Measurements from ENCODE around the gene DMWD. TPM values are rescaled to one million over a fixed set of nuclear protein-coding genes. Genes with fewer than 3 reads are reported as not detected.
A peak's percentile ranks its signal among the peaks of the same experiment; 100 is the strongest.
"Not testable (repeated sequence)": the region's sequence is repeated elsewhere in the genome, so short reads cannot be mapped to it uniquely, and the experiment has no call there.

DMWD gene
- total RNA-seq, 1 donor from 2014 or later: 44.7 TPM

DNA sequence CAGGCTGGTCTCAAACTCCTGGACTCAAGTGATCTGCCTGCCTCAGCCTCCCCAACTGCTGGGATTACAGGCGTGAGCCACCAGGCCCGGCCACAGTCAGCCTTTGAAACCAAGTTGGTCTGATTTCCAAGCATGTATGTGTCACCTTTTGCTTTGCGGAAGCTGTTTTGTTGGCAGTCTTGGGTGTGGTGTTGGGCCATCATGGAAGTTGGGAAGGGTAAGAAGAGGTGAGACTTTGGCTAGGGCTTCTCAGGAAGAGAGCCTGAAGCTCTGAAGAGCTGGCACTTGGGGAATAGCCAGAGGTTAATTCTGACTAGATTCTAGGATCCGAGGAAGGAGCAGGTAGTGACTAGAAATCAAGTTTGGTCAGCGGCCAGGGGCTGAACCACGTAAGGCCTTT lies 19.7 kb upstream of the DMWD start:
- Mint-ChIP-seq H3K36me3 (ENCODE audit: low read depth) (peaks cover 8% of the 10 kb centered on the region), H3K9me3 (no peaks in the 10 kb centered on the region), H3K27me3 (ENCODE audit: low read depth) (no peaks in the 10 kb centered on the region), H3K4me1 (ENCODE audit: low read depth) (peaks cover 9% of the 10 kb centered on the region), H3K27ac (no peak overlapping the region), H3K4me3 (ENCODE audit: low read depth) (no peak overlapping the region)
- no peak for DNase-seq (ENCODE audit: low spot score)
- intact Hi-C loops (cut with micrococcal nuclease): no loop called here

- H3K27ac Mint-ChIP-seq: no peak overlapping the region
- DNase-seq (ENCODE audit: low spot score): no peak
- peaks cover 9% of the 10 kb centered on the region for H3K4me1 Mint-ChIP-seq (ENCODE audit: low read depth)
- H3K4me3 Mint-ChIP-seq (ENCODE audit: low read depth): no peak overlapping the region
- H3K9me3 Mint-ChIP-seq: no peaks in the 10 kb centered on the region
- intact Hi-C loops (cut with micrococcal nuclease): no loop called here
- H3K27me3 Mint-ChIP-seq (ENCODE audit: low read depth): no peaks in the 10 kb centered on the region
- peaks cover 4% of the 10 kb centered on the region for H3K36me3 Mint-ChIP-seq (ENCODE audit: low read depth)
These were observed 17.1 kb upstream of the DMWD start for GRCh38 chr19:45809643-45810159.

DNA sequence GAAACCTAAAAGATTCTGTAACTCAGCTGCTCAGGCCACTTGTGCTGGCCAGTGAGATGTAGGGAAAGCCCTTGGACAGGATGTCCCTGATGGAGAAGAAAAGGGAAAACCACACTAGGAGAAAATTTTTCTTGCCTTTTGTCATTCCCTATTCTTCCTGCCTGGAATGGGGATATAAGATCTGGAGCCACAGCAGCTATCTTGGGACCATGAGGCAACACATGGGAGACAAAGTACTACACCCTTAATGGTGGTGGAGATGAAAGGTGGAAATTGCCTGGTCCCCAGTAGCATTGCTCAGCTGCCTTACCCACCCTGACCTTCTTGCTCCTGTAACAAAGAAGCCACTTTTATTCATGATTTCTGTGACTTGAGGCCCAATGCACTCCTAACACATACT lies 13.1 kb upstream of the DMWD start:
- intact Hi-C loops (cut with micrococcal nuclease): no loop called here
- Mint-ChIP-seq H3K9me3 (no peaks in the 10 kb centered on the region), H3K4me3 (ENCODE audit: low read depth) (no peak overlapping the region), H3K27ac (no peak overlapping the region), H3K4me1 (ENCODE audit: low read depth) (peaks cover 9% of the 10 kb centered on the region), H3K36me3 (ENCODE audit: low read depth) (no peaks in the 10 kb centered on the region), H3K27me3 (ENCODE audit: low read depth) (peaks cover 8% of the 10 kb centered on the region)
- no peak for DNase-seq (ENCODE audit: low spot score)

DNA sequence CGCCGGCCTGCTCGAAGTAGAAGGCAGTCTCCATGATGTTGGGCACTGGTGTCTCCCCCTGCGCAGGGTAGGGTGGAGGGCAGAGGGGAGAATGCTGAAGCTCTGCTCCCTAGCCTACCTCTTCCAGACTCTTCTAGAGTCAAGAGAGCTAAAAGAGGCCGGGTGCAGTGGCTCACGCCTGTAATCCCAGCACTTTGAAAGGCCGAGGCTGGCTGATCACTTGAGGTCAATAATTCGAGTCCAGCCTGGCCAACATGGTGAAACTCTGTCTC lies 12.2 kb upstream of the DMWD start:
- H3K4me1 Mint-ChIP-seq (ENCODE audit: low read depth): peaks cover 5% of the 10 kb centered on the region
- H3K27me3 Mint-ChIP-seq (ENCODE audit: low read depth): peaks cover 10% of the 10 kb centered on the region
- DNase-seq (ENCODE audit: low spot score): no peak
- no peak overlapping the region for H3K27ac Mint-ChIP-seq
- intact Hi-C loops (cut with micrococcal nuclease): no loop called here
- H3K36me3 Mint-ChIP-seq (ENCODE audit: low read depth): no peaks in the 10 kb centered on the region
- H3K9me3 Mint-ChIP-seq: no peaks in the 10 kb centered on the region
- no peak overlapping the region for H3K4me3 Mint-ChIP-seq (ENCODE audit: low read depth)

DNA sequence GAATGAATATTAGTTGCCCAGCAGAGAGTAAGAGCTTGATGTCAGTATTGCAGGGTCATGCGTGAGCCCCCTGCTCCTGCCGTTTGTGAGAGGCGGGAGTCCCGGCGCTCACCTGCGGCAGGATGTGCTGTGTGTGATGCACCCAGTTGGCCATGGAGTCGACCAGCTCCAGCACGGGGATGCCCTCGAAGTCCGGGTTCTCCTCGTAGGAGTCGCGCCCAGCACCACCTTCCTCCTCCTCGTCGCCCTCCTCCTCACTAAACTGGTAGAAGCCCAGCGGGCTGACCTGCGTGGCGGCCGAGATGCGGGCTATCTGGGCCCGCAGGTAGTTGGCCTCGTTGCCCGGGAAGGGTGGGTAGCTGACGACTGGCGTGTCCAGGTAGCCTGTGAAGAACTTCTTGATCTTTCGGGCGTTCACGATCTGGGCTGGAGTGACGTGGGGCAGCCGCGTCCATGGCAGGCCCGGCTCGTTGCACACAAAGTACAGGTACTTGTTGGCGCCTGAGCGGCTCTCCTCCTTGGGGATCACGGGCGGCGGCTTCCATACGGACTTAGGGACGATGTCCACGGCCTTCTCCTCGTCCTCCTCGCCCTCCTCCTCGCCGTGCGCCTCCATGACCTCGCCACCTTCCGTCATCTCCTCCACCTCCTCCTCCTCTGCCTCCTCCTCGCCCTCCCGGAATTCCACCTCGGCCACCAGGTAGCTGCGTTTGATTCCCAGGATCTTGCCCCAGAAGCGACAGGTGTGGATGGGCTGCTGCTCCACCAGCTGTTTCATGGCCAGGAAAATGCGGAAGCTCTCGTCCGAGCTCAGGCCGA lies 11.7 kb upstream of the DMWD start:
- H3K36me3 Mint-ChIP-seq (ENCODE audit: low read depth): no peaks in the 10 kb centered on the region
- no peaks in the 10 kb centered on the region for H3K9me3 Mint-ChIP-seq
- no peak overlapping the region for H3K4me3 Mint-ChIP-seq (ENCODE audit: low read depth)
- peaks cover 10% of the 10 kb centered on the region for H3K27me3 Mint-ChIP-seq (ENCODE audit: low read depth)
- peaks cover 1% of the 10 kb centered on the region for H3K4me1 Mint-ChIP-seq (ENCODE audit: low read depth)
- intact Hi-C loops (cut with micrococcal nuclease): no loop called here
- H3K27ac Mint-ChIP-seq: no peak overlapping the region
- no peak for DNase-seq (ENCODE audit: low spot score)

- no peak overlapping the region for H3K27ac Mint-ChIP-seq
- intact Hi-C loops (cut with micrococcal nuclease): no loop called here
These were observed 9.0 kb upstream of the DMWD start for GRCh38 chr19:45801603-45802175.

GRCh38 chr19:45800070-45800553 lies 7.5 kb upstream of the DMWD start:
- no peak overlapping the region for H3K4me3 Mint-ChIP-seq (ENCODE audit: low read depth)
- no peak overlapping the region for H3K27ac Mint-ChIP-seq

More at GRCh38 chr19:45801603-45802175, 9.0 kb upstream of the DMWD start:
- Mint-ChIP-seq H3K9me3 (no peaks in the 10 kb centered on the region), H3K4me3 (ENCODE audit: low read depth) (no peak overlapping the region), H3K36me3 (ENCODE audit: low read depth) (no peaks in the 10 kb centered on the region), H3K4me1 (ENCODE audit: low read depth) (peaks cover 4% of the 10 kb centered on the region), H3K27me3 (ENCODE audit: low read depth) (peaks cover 17% of the 10 kb centered on the region)
- DNase-seq (ENCODE audit: low spot score): no peak

DNA sequence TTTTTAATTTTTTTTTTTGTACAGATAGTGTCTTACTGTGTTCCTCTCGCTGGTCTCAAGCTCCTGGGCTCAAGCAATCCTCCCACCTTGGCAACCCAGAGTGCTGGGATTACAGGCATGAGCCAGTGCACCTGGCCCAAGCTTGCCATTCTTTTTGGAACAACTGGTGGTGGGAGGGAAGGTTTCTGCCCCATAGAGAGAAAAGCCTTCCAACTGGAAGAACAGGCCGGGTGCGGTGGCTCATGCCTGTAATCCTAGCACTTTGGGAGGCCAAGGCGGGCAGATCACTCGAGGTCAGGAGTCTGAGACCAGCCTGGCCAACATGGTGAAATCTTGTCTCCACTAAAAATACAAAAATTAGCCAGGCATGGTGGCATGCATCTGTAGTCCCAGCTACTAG lies 6.9 kb upstream of the DMWD start:
- H3K27me3 Mint-ChIP-seq (ENCODE audit: low read depth): peaks cover 36% of the 10 kb centered on the region

More at GRCh38 chr19:45800070-45800553, 7.5 kb upstream of the DMWD start:
- Mint-ChIP-seq H3K27me3 (ENCODE audit: low read depth) (peaks cover 30% of the 10 kb centered on the region), H3K9me3 (no peaks in the 10 kb centered on the region), H3K4me1 (ENCODE audit: low read depth) (peaks cover 4% of the 10 kb centered on the region), H3K36me3 (ENCODE audit: low read depth) (no peaks in the 10 kb centered on the region)
- intact Hi-C loops (cut with micrococcal nuclease): no loop called here
- no peak for DNase-seq (ENCODE audit: low spot score)

DNA sequence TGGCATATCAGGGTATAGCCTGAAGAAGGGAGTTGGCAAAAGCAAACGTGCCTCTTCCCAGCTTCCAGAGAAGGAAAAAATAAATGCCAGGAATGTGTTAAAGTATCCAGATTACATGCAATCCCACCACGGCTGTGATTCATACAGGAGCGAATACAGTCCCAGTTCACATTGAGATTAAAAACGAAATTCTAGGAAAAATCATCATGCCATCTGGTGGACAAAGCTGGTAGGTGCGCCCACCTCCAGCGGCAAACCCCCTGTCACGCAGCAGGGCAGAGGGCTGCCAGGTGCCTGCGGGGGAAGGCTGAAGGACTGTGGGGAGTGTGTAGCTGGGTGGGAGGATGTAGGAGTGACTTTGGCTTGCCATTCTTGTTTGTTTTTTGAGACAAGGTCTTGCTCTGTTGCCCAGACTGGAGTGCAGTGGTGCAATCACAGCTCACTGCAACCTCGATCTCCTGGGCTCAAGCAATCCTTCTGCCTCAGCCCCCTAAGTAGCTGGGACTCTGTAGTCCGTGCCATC lies 6.4 kb upstream of the DMWD start:
- H3K4me3 Mint-ChIP-seq (ENCODE audit: low read depth): no peak overlapping the region
- H3K9me3 Mint-ChIP-seq: no peaks in the 10 kb centered on the region
- H3K27ac Mint-ChIP-seq: no peak overlapping the region
- intact Hi-C loops (cut with micrococcal nuclease): loop anchor here (1.0 kb wide), 1 partner anchor 29 kb away; no protein-coding TSS in a partner anchor
- H3K27me3 Mint-ChIP-seq (ENCODE audit: low read depth): peaks cover 37% of the 10 kb centered on the region
- peak; percentile 33 for DNase-seq (ENCODE audit: low spot score)
- H3K36me3 Mint-ChIP-seq (ENCODE audit: low read depth): no peaks in the 10 kb centered on the region
- H3K4me1 Mint-ChIP-seq (ENCODE audit: low read depth): peaks cover 4% of the 10 kb centered on the region

More for the DNA sequence above, 6.9 kb upstream of the DMWD start:
- not testable (repeated sequence) for H3K4me1 Mint-ChIP-seq (ENCODE audit: low read depth); H3K27ac Mint-ChIP-seq; H3K36me3 Mint-ChIP-seq (ENCODE audit: low read depth); H3K9me3 Mint-ChIP-seq; DNase-seq (ENCODE audit: low spot score); H3K4me3 Mint-ChIP-seq (ENCODE audit: low read depth)
- intact Hi-C loops (cut with micrococcal nuclease): loop anchor here (1.0 kb wide), 1 partner anchor 29 kb away; no protein-coding TSS in a partner anchor

DNA sequence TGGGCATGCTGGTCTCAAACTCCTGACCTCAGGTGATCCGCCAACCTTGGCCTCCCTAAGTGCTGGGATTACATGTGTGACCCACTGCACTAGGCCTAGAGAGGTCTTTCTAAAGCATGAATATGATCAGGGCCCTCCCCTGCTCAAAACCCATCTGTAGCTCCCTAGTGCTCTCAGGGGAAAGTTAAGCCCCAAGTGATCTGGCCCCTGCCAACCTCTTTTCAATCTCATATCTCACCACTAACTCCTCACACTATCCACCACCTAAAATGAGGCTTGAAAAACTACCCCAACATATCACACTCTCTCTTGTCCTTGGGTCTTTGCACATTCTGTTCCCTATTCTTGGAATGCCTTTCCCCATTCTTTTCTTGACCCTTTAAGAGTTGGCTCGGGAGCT lies 2.0 kb upstream of the DMWD start:
- H3K9me3 Mint-ChIP-seq: no peaks in the 10 kb centered on the region
- no peak overlapping the region for H3K27ac Mint-ChIP-seq
- peaks cover 34% of the 10 kb centered on the region for H3K27me3 Mint-ChIP-seq (ENCODE audit: low read depth)
- H3K4me1 Mint-ChIP-seq (ENCODE audit: low read depth): peaks cover 30% of the 10 kb centered on the region
- intact Hi-C loops (cut with micrococcal nuclease): no loop called here
- no peak for DNase-seq (ENCODE audit: low spot score)
- H3K4me3 Mint-ChIP-seq (ENCODE audit: low read depth): no peak overlapping the region
- peaks cover 20% of the 10 kb centered on the region for H3K36me3 Mint-ChIP-seq (ENCODE audit: low read depth)

DNA sequence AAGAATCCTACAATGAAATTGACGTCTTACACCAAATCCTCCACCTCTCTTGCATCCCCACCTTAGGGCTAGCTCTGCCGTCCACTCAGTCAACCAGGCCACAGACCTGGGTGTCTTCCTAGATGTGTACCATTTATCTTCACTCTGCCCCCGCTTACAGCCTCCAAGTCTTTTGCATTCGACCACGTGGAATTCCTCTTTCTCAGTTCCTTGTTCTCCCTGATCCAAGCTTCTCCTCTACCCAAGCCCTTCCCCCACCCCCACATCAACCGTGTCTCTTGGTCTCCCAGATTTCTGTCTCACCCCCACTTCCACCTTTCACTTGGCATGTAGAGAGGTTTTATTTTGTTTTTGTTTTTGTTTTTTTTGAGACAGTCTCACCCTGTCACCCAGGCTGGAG lies 1.2 kb upstream of the DMWD start:
- Mint-ChIP-seq H3K4me1 (ENCODE audit: low read depth) (peaks cover 26% of the 10 kb centered on the region), H3K9me3 (no peaks in the 10 kb centered on the region), H3K27ac (peak overlapping the region; percentile 43), H3K36me3 (ENCODE audit: low read depth) (peaks cover 28% of the 10 kb centered on the region), H3K4me3 (ENCODE audit: low read depth) (peak overlapping the region; percentile 34), H3K27me3 (ENCODE audit: low read depth) (peaks cover 34% of the 10 kb centered on the region)
- no peak for DNase-seq (ENCODE audit: low spot score)
- intact Hi-C loops (cut with micrococcal nuclease): loop anchor here (2.0 kb wide), 1 partner anchor 25 kb away; the partner anchor contains the start of gene SIX5

GRCh38 chr19:45793178-45793564 lies 526 bp upstream of the DMWD start:
- peaks cover 41% of the 10 kb centered on the region for H3K27me3 Mint-ChIP-seq (ENCODE audit: low read depth)
- peaks cover 27% of the 10 kb centered on the region for H3K4me1 Mint-ChIP-seq (ENCODE audit: low read depth)
- peak overlapping the region; percentile 62 for H3K27ac Mint-ChIP-seq
- intact Hi-C loops (cut with micrococcal nuclease): loop anchor here (2.0 kb wide), 1 partner anchor 24 kb away; the partner anchor contains the start of gene SIX5
- no peak for DNase-seq (ENCODE audit: low spot score)
- H3K9me3 Mint-ChIP-seq: no peaks in the 10 kb centered on the region
- peaks cover 35% of the 10 kb centered on the region for H3K36me3 Mint-ChIP-seq (ENCODE audit: low read depth)
- peak overlapping the region; percentile 66 for H3K4me3 Mint-ChIP-seq (ENCODE audit: low read depth)
